ENCODE measurements around the gene NRXN3. TPM values are rescaled to one million over a fixed set of nuclear protein-coding genes. Genes with fewer than 3 reads are reported as not detected.

NRXN3 gene
- total RNA-seq, 1 donor = 2.5 TPM

DNA sequence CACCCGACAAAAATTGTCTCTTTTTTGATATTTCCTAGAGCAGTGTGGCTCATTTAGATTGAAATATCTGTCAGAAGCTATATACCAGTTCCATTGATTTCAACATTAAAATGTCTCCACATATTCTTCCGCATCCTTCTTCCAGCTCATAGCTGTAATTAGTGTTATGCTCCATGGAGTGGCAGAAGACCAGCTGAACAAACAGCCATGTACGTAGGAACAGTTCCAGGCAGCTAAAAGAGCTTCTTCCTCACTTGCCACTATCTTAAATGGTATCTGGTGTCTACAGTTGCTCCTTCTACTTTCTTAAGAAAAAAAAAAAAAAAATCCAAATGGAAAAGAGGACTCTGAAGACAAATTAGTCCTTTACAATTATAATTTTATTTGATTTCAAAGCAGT, 1193.1 kb downstream of the NRXN3 start:
- no peaks in the 10 kb centered on the region for H3K9me3 ChIP-seq (ENCODE audit: low read depth, low read length)
- H3K36me3 ChIP-seq (ENCODE audit: insufficient read depth, low read length) = no peaks in the 10 kb centered on the region
- TF ChIP-seq, protein P1, sequence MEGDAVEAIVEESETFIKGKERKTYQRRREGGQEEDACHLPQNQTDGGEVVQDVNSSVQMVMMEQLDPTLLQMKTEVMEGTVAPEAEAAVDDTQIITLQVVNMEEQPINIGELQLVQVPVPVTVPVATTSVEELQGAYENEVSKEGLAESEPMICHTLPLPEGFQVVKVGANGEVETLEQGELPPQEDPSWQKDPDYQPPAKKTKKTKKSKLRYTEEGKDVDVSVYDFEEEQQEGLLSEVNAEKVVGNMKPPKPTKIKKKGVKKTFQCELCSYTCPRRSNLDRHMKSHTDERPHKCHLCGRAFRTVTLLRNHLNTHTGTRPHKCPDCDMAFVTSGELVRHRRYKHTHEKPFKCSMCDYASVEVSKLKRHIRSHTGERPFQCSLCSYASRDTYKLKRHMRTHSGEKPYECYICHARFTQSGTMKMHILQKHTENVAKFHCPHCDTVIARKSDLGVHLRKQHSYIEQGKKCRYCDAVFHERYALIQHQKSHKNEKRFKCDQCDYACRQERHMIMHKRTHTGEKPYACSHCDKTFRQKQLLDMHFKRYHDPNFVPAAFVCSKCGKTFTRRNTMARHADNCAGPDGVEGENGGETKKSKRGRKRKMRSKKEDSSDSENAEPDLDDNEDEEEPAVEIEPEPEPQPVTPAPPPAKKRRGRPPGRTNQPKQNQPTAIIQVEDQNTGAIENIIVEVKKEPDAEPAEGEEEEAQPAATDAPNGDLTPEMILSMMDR (IDR thresholded peaks at IDR 0.05; ENCODE audit: extremely low read depth, low read depth, low read length) = no peak
- H3K4me3 ChIP-seq (ENCODE audit: insufficient read depth, low read length) = no peak overlapping the region
- H3K4me2 ChIP-seq (ENCODE audit: insufficient read depth, low read length) = no peak overlapping the region
- no peak for DNase-seq (ENCODE audit: insufficient read length, low spot score, missing footprints)
- H4K20me1 ChIP-seq (ENCODE audit: insufficient read depth, low read length) = no peaks in the 10 kb centered on the region
- no peaks in the 10 kb centered on the region for H3K4me1 ChIP-seq (ENCODE audit: insufficient read depth, low read length)
- H2AFZ ChIP-seq (ENCODE audit: low read length) = no peak overlapping the region
- H3K27me3 ChIP-seq (ENCODE audit: insufficient read depth, low read length) = no peaks in the 10 kb centered on the region
- no peaks in the 10 kb centered on the region for H3K79me2 ChIP-seq (ENCODE audit: insufficient read depth, low read length)
- H3K27ac ChIP-seq (ENCODE audit: low read depth, low read length) = no peak overlapping the region

DNA sequence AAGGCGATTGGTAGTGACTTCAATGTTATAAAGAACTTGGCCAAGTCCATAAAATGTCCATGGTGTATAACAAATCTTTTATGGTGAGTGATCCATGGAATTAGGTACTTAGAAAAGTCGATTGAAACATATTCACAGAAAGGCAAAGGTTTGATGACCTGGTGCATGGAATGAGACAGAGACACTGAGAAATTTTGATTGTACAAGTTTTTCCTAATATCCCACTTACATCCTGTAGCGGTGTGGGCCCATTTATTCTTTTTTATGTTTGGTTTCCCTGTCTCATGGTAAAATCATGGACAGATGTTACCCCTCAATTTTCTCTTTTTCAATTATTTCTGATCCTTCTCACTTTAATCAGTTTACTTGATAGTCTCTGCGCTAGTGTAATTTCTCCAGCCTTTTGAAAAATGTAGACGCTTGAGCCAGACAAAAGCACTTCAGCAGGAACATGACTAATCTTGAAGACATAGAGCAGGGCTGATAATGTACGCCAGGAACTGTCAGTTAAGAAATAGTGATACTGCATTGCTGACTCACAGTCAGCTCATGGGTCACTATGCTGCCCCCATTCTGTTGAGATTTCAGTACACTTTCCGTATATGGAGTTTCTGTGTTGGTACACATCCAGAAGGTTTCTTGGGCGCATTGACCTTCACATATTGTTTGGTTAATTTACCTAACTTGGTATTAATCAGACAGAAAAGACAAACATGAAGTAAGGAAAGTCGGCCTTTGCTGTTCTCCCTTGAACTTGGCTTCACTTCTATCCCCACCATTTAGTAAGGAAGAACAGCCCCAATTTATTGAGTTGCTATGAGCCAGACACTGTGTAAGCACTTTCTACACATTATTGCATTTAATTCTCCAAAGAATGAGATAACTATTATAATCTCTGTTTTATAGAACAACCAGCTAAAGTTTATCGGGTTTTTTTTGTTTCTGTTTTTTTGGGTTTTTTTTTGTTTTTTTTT, 1199.5 kb downstream of the NRXN3 start:
- Histone ChIP-seq H3K36me3 (ENCODE audit: insufficient read depth, low read length) (no peaks in the 10 kb centered on the region), H3K27me3 (ENCODE audit: insufficient read depth, low read length) (no peaks in the 10 kb centered on the region), H3K9me3 (ENCODE audit: low read depth, low read length) (no peaks in the 10 kb centered on the region), H3K79me2 (ENCODE audit: insufficient read depth, low read length) (no peaks in the 10 kb centered on the region), H4K20me1 (ENCODE audit: insufficient read depth, low read length) (no peaks in the 10 kb centered on the region), H3K4me2 (ENCODE audit: insufficient read depth, low read length) (no peak overlapping the region), H3K27ac (ENCODE audit: low read depth, low read length) (peak overlapping the region; percentile 24), H2AFZ (ENCODE audit: low read length) (no peak overlapping the region), H3K4me3 (ENCODE audit: insufficient read depth, low read length) (no peak overlapping the region), H3K4me1 (ENCODE audit: insufficient read depth, low read length) (peaks cover 3% of the 10 kb centered on the region)
- TF ChIP-seq, protein P1 (IDR thresholded peaks at IDR 0.05; ENCODE audit: extremely low read depth, low read depth, low read length) = no peak
- peak; percentile 55 for DNase-seq (ENCODE audit: insufficient read length, low spot score, missing footprints)

GRCh38 chr14:79370969-79371368, 1200.8 kb downstream of the NRXN3 start:
- Histone ChIP-seq H3K9me3 (ENCODE audit: low read depth, low read length) (no peaks in the 10 kb centered on the region), H3K4me3 (ENCODE audit: insufficient read depth, low read length) (no peak overlapping the region), H3K27me3 (ENCODE audit: insufficient read depth, low read length) (no peaks in the 10 kb centered on the region), H2AFZ (ENCODE audit: low read length) (no peak overlapping the region), H3K4me1 (ENCODE audit: insufficient read depth, low read length) (peaks cover 3% of the 10 kb centered on the region), H3K79me2 (ENCODE audit: insufficient read depth, low read length) (no peaks in the 10 kb centered on the region), H3K4me2 (ENCODE audit: insufficient read depth, low read length) (no peak overlapping the region), H3K36me3 (ENCODE audit: insufficient read depth, low read length) (no peaks in the 10 kb centered on the region), H3K27ac (ENCODE audit: low read depth, low read length) (no peak overlapping the region), H4K20me1 (ENCODE audit: insufficient read depth, low read length) (no peaks in the 10 kb centered on the region)
- DNase-seq (ENCODE audit: insufficient read length, low spot score, missing footprints) = no peak
- TF ChIP-seq, protein P1 (IDR thresholded peaks at IDR 0.05; ENCODE audit: extremely low read depth, low read depth, low read length) = no peak

DNA sequence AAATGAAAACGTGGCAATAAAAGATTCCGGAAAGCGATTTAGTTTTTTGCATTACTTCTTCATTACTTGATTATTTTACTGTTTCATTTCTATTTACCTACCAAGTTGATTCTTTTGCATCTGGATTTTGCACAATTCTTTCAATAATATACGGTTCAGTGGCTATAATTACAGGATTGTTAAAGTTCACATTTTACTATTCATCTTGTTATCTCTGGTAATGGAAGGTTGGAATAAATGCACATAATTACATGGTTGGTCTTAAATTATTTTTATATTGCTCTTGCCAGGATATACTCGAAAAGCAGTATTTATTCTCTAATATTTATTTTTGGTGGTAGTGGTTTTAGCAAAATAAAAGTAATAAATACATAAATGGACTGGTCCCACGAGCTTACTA, 1203.3 kb downstream of the NRXN3 start:
- Histone ChIP-seq H3K36me3 (ENCODE audit: insufficient read depth, low read length) (no peaks in the 10 kb centered on the region), H3K9me3 (ENCODE audit: low read depth, low read length) (no peaks in the 10 kb centered on the region), H2AFZ (ENCODE audit: low read length) (no peak overlapping the region), H3K27ac (ENCODE audit: low read depth, low read length) (no peak overlapping the region), H3K4me3 (ENCODE audit: insufficient read depth, low read length) (no peak overlapping the region), H3K4me1 (ENCODE audit: insufficient read depth, low read length) (peaks cover 3% of the 10 kb centered on the region), H3K79me2 (ENCODE audit: insufficient read depth, low read length) (no peaks in the 10 kb centered on the region), H3K4me2 (ENCODE audit: insufficient read depth, low read length) (no peak overlapping the region), H3K27me3 (ENCODE audit: insufficient read depth, low read length) (no peaks in the 10 kb centered on the region), H4K20me1 (ENCODE audit: insufficient read depth, low read length) (no peaks in the 10 kb centered on the region)
- TF ChIP-seq, protein P1 (IDR thresholded peaks at IDR 0.05; ENCODE audit: extremely low read depth, low read depth, low read length) = no peak
- no peak for DNase-seq (ENCODE audit: insufficient read length, low spot score, missing footprints)

All from osteoblast (primary cell).